NCI-H82 treated with DMSO at 0.1 percent for 48 hours (cell line): ENCODE data around the gene REP15.
A peak's percentile ranks its signal among the peaks of the same experiment; 100 is the strongest.
"Not testable (repeated sequence)": the region's sequence is repeated elsewhere in the genome, so short reads cannot be mapped to it uniquely, and the experiment has no call there.

Experiments
- DNase-seq: peaks from one replicate; lab custom pipeline; 2025; ENCODE audit not compliant: unreplicated experiment; lab: John Stamatoyannopoulos, UW

The REP15 gene

DNA sequence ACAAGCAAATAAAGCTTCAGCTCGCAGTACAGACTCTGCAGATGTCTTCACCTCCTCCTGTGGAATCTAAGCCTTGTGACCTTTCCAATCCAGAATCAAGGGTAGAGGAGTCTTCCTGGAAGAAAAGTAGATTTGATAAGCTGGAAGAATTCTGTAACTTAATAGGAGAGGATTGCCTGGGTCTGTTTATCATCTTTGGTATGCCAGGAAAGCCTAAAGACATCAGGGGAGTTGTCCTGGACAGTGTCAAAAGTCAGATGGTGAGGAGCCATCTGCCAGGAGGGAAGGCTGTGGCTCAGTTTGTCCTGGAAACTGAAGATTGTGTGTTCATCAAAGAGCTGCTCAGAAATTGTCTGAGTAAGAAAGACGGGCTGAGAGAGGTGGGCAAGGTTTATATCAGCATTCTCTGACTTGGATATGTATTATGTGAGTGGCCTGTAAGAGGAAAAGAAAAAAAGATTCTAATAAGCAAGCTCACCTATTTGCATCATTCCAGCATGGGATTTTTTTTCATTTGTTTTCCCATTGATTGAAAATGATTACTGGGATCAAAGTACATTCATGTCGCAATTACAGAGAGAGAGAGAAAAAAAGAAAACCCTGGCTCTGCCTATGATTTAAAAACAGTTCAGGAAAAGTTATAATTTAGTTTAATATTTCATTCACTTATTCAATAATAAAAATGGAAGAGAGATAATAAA is 767 bp downstream of the REP15 start:
- DNase-seq = no peak

DNA sequence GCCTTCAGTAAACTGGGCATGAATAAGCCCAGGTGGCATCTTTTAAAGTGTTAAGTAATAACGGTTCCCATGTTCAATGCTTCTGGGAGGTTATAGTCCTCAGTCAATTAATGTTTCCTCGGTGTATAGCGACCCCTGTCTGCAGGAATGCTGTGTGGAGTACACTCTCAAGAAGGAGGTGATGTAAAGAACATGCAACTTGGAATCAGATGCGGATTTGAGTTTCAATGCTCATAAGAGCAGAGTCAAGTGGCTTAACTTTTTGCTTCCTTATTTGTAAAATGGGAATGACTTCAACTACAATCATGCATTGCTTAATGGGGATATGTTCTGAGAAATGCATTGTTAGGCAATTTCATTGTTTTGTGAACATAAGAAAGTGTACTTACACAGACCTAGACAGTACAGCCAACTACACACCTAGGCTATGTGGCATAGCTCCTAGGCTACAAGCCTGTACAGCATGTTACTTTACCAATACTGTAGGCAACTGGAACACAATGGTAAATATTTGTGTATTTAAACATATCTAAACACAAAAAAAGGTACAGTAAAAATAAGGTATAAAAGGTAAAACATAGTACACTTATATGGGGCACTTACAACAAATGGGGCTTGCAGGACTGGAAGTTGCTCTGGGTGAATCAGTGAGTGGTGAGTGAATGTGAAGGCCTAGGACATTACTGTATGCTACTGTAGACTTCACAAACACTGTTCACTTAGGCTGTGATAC is 7.6 kb downstream of the REP15 start:
- peak; percentile 56 for DNase-seq

DNA sequence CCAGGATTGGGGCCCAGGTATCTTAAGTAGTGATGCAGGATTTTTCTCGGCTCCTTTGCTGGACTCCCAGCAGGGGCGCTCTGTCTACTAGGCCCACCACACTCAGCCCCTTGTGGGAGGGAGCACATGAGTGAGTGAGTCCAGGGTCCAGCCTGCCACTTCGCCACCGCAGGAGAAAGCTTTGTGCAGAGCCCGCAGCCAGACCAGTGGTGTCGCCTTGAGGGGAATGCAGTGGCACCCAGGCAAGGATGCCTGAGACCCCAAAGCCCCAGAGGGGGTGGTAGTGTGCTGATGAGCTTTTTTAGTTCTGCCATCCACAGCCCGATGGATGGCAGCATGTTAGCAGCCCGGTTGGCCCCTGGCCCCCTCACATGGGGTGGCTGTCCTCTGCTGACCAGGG is 9.0 kb downstream of the REP15 start:
- DNase-seq = no peak

DNA sequence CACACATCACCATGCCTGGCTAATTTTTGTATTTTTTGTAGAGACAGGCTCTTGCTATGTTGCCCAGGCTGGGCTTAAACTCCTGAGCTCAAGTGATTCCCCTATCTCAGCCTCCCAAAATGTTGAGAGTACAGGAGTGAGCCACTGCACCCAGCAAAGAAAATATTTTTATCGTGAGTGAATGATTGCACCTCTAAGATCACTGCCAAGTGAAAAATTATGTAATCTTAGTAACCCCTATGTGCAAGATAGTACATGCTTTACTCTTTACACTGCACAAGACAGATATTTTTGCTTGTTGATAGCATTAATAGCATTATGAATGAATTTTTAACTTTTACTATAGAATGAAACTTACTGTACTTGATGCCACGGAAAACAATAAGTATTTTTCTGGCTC is 11.0 kb downstream of the REP15 start:
- DNase-seq = no peak

DNA sequence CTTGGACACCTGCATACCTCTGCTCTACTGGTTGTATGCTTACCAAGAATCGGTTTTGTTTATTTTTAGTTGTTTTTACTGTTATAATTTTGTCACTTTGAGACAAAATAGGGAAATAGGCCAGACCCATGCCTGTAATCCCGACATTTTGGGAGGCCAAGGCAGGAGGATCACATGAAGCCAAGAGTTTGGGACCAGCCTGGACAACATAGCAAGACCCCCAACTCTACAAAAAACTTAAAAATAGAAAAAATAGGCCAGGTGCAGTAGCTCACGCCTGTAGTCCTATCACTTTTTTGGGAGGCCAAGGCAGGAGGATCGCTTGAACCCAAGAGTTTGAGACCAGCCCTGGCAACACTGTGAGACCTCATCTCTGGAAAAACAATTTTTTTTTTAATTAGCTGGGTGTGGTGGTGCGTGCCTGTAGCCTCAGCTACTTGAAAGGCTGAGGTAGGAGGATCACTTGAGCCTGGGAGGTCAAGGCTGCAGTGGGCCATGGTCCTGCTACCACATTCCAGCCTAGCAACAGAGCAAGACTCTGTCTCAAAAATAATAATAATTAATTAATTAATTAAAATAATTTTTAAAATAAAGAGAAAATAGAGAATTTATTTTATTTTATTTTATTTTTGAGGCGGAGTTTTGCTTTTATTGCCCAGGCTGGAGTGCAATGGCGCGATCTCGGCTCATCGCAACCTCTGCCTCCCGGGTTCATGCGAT is 13.1 kb downstream of the REP15 start:
- no peak for DNase-seq

DNA sequence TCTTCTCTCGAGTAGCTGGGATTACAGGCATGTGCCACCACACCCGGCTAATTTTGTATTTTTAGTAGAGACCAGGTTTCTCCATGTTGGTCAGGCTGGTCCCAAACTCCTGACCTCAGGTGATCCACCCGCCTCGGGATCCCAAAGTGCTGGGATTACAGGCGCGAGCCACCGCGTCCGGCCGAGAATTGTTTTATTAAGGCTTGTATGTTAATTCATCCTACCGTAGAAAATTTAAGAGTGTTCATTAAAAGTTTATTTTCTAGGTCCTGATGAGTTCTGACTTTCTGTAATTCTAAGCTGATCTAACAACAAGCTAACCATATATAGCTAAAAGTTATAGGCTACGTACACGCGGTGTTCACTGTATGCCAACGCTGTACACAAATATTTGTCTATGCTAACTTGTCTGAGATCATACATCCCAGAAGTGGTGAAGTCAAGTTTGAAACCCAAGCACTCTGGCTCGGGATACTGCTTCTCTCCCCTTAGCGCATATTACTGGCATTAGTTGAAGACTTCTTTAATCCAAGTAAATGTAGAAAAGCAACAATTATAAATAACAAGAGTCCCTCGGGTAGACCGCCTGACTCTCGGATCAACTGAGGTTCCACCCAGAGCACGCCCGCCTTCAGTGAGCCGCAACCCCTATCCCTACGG is 13.8 kb downstream of the REP15 start:
- no peak for DNase-seq

DNA sequence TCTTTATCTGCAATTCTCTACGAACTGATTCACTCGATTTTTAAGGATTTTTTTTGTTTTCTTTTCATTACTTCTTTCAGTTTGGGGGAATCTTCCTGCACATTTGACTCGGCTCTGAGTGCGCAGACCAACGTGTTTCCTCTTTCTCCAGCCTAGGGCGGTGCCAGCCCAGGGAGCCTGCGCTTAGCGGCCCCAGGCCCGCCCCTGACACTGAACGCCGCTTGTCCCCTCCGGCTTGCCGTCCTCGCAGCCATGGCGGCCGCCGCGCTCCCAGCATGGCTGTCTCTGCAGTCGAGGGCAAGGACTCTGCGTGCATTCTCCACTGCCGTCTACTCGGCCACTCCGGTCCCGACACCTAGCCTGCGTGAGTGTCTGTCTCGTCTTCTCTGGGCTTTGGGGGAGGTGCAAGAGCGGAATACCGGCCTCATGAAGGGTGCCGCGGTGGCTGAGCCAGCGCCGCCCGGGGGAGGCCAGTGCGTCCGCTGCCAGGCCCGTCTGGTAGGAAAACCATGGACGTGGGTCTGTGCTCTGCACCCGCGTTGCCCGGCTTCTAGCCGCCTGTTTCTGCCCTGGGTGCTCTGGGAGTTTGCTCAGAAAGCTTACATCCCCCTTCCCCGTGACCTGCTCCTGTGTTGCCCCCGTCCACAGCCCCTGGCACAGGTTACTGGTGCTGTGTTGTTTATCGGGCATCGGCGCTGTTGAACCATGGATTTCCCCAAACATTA is 14.5 kb downstream of the REP15 start, which contains the start of gene MRPS35:
Gene MRPS35, plus strand, starts transcription at position 241 of the 725 bp plus-strand sequence. Its CDS starts 12 bp downstream, at position 253.
- DNase-seq = peak; percentile 78

DNA sequence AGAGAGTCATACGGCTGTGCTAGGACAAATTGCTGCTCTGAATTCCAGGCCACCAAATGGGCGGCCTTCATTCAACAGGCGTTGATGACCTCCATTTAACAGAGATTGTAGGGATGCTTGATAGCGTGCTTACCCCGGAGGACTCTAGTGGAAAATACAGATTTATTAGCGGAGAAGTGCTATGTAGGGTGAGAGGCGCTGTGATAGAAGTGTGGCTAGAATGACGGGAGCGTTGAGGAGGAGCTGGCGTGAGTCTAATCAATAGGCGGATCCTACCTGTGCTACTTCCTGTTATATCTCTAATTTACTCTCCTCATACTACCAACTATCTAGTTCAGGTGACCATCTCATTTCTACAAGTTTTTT is 15.1 kb downstream of the REP15 start:
- peak; percentile 13 for DNase-seq

DNA sequence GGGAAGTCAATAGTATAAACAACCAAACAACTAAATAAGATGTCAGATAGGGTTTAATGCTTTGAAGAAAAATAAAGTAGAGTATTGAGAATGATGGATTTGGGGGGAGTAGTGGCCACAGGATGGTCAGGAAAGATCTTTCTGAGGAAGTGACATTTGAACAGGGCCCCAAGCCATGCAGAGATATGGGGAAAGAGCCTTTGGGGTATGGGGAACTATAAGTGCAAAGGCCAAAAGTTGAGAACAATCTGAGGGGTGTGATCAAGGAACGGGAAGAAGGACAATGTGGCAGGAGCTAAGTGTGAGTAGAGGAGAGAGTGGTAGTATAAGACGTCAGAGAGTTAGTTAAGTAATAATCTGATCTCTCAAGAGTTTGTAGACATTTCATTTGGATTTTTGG is 15.7 kb downstream of the REP15 start:
- no peak for DNase-seq

DNA sequence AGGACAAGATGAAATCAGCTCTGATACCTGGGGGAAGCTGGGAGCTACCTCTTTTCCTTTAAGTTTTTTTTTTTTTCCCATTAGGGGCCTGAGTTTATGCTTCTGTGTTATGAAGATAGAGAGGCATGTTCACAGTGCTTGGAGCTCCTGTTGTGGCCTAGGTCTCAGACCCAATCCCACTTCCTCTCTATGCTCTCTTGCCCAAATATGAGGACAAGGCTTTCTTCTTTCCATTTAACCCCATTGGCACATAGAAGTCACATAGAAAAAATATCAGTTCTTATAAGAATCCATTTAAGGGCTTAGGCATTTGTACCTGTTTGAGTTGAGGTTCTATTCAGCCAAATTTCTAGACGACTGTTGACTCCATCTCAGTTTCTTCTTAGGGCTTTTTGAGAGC is 27.0 kb downstream of the REP15 start:
- DNase-seq = no peak

DNA sequence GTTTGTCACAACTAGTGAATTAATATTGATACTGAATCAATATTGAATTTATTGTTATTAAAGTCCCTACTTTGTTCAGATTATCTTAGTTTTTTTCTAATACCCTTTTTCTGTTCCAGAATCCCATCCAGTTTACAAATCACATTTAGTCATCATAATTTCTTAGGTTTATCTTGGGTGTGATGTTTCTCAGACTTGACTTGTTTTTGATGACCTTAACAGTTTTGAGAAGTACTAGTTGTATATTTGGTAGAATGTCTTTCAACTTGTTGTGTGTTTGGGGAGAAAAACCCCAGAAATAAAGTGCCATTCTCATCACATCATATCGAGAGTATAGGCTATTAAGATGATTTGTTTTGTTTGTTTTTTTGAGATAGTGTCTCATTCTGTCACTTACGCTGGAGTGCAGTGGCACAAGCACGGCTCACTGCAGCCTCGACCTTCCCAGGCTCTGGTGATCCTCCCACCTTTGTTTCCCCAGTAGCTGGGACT is 33.9 kb downstream of the REP15 start:
- DNase-seq = no peak

DNA sequence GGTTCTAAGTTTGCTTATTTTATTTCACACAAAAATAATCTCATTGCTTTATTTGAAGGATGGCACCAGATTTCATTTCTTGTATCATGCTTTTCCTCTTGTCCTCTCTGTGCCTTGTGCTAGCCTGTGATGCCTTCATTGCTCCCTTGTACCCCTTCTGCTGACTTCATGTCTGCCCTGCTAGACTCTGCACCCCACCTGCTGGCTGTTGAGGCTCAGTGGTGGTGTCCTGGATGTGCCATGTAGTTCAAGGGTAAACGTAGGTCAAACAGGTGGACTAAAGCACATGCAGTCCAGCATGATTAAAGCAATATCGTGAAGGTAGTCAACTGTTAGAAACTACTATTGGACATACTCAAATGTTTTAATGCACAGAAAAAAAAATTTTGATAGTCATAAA is 36.0 kb downstream of the REP15 start:
- no peak for DNase-seq

DNA sequence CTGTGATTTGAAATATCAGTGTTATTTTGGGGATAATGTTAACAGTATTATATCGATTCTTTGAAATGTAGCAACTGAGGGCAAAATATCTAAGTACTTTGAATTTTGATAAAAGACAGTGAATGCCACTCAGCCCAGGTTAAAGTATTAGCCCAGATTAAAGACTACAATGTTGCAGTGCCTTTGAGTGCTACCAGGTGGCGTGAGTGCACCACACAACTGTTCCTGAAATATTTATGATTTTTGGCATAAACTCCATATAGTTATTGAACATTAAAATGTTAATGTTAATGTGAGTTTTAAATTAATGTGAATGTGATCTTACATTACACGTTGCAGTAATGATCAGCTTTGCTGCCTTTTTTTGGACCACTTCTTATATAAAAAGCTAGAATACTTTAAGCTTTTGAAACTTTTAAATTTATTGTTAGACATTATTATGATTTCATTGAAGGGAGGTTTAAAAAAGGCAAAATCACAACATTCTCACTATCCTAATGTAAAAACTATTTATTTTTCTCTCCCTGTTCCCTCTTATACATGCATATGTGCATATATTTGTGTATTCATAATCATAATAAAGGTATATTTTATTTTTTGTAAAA is 36.9 kb downstream of the REP15 start:
- DNase-seq = no peak

DNA sequence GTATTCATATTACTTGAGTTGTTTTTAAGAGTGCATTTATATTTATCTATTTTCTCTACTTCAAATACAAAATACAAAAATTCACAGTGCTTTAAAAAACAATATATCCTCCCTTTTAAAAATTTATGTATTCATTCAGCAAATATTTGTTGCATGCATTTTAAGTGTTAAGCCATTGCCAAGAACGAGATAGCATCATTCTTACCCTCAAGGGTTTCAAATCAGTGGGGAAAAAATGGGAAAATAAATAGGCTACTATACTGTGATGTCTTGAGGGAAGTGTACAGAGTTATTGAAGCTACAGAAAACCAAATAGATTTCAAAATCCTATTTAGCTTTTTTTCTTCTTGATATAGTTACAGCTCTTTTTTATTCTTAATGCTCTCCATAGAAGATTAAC is 37.5 kb downstream of the REP15 start:
- DNase-seq = no peak

DNA sequence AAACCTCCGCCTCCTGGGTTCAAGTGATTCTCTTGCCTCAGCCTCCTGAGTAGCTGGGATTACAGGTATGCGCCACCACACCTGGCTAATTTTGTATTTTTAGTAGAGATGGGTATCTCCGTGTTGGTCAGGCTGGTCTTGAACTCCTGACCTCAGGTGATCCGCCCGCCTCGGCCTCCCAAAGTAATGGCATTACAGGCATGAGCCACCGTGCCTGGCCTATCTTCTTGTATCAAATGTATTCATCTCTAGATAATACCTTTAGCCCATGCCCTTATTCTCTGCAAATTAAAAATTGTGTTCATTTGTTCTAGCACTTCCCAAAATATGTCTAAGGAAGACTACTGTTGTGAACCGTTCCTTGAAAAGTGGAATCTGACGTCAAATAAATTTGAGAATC is 38.1 kb downstream of the REP15 start:
- not testable (repeated sequence) for DNase-seq

DNA sequence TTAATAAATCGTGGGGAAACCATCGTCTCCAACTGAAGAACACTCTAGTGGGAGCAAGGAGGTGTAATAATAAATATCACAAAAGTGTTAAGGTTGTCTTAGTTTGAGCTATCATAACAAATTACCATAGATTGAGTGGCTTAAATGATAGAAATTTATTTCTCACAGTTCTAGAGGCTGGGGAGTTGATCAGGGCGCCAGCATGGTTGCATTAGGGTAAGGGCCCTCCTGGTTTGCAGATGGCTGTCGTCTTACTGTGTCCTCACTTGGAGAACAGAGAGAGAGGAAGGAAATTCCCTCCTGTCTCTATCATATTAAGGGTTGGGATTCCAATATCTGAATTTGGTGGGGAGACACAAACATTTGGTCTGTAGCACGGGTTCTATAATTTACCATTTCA is 47.4 kb downstream of the REP15 start:
- no peak for DNase-seq

DNA sequence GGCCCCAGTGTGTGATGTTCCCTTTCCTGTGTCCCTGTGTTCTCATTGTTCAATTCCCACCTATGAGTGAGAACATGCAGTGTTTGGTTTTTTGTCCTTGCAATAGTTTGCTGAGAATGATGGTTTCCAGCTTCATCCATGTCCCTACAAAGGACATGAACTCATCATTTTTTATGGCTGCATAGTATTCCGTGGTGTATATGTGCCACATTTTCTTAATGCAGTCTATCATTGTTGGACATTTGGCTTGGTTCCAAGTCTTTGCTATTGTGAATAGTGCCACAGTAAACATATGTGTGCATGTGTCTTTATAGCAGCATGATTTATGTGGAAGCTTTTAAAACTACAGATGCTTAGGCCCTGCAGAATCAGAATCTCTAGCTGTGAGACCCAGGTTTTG is 49.5 kb downstream of the REP15 start:
- not testable (repeated sequence) for DNase-seq
